ENCODE results near the gene FZD2. TPM values are rescaled to one million over a fixed set of nuclear protein-coding genes. Genes with fewer than 3 reads are reported as not detected.

Gene FZD2
- polyA plus RNA-seq, 3 donors = 24.5 to 45.7 (median 32.3) TPM

Other genes starting within 250 kb of the FZD2 start
- gene RUNDC3A, start 248.9 kb upstream of the FZD2 start, polyA plus RNA-seq (ENCODE audit: insufficient read length in 3 of 3) = 1 to 10 TPM; 2.7 to 3.0 (median 2.8) TPM
- gene SLC25A39, start 232.7 kb upstream of the FZD2 start, polyA plus RNA-seq (ENCODE audit: insufficient read length in 3 of 3) = 100 to 1,000 TPM in 2 of 3 donors, 10 to 100 TPM in 1; 83.8 to 116 (median 113) TPM
- 100 to 1,000 TPM; 206 to 278 (median 271) TPM for gene GRN, start 212.2 kb upstream of the FZD2 start, polyA plus RNA-seq (ENCODE audit: insufficient read length in 3 of 3)
- 10 to 100 TPM; 23.9 to 45.2 (median 36.9) TPM for gene FAM171A2, start 193.6 kb upstream of the FZD2 start, polyA plus RNA-seq (ENCODE audit: insufficient read length in 3 of 3)
- 1 to 10 TPM; 3.2 to 7.7 (median 5.8) TPM for gene ITGA2B, start 167.8 kb upstream of the FZD2 start, polyA plus RNA-seq (ENCODE audit: insufficient read length in 3 of 3)
- 10 to 100 TPM; 41.5 to 54.5 (median 44.5) TPM for gene GPATCH8, start 54.1 kb upstream of the FZD2 start, polyA plus RNA-seq (ENCODE audit: insufficient read length in 3 of 3)
- gene MEIOC, start 99.0 kb downstream of the FZD2 start, polyA plus RNA-seq (ENCODE audit: insufficient read length in 3 of 3) = 1 to 10 TPM; 1.5 to 2.1 (median 2.0) TPM
- gene CCDC43, start 132.3 kb downstream of the FZD2 start, polyA plus RNA-seq (ENCODE audit: insufficient read length in 3 of 3) = 10 to 100 TPM; 34.3 to 37.8 (median 35.6) TPM
- 10 to 100 TPM; 10.8 to 17.3 (median 14.1) TPM for gene DBF4B, start 151.2 kb downstream of the FZD2 start, polyA plus RNA-seq (ENCODE audit: insufficient read length in 3 of 3)
- 1 to 10 TPM; 1.9 to 3.2 (median 2.9) TPM for gene ADAM11, start 201.5 kb downstream of the FZD2 start, polyA plus RNA-seq (ENCODE audit: insufficient read length in 3 of 3)

All from renal cortex interstitium (tissue), 3 donors.